ENCODE data around the gene ZNF324B.
"Not testable (repeated sequence)": the region's sequence is repeated elsewhere in the genome, so short reads cannot be mapped to it uniquely, and the experiment has no call there.

- not testable (repeated sequence) for TF ChIP-seq CTCF, POLR2A (IDR thresholded peaks at IDR 0.05)
Observed at GRCh38 chr19:58442986-58443385, 8.4 kb upstream of the ZNF324B start.

All from right lobe of liver (tissue), 4 donors.